Natural killer cell (primary cell): Measurements from ENCODE around the gene FAT4. TPM values are rescaled to one million over a fixed set of nuclear protein-coding genes. Genes with fewer than 3 reads are reported as not detected.

ENCODE experiments used
- ATAC-seq, 3 donors: fragments of 150-1000 bp in 2 of 3; fragments of 200-7000 bp in 1 of 3; cut with Tn5 transposase; 1 replicate in 1 of 3; 2 replicates in 2 of 3; pipeline ENCODE4 v1.10.0; 2021; ENCODE audit warnings: mild to moderate bottlenecking in 2 of 3, moderate library complexity in 2 of 3
- DNase-seq, 2 donors: peaks; one replicate each; pipeline versions ENCODE4 v3.0.0 to v3.0.0-alpha.2; 2013 to 2021; ENCODE audit warnings: mixed read lengths in 1 of 2
- H3K27ac ChIP-seq: one replicate; pipeline ENCODE4 v1.5.1; 2013; ENCODE audit warnings: mild to moderate bottlenecking, low read length
- H3K27me3 ChIP-seq: one replicate; pipeline ENCODE4 v1.6.1; 2013; ENCODE audit warnings: low read length; ENCODE audit not compliant: control insufficient read depth, insufficient read depth
- H3K36me3 ChIP-seq: one replicate; pipeline ENCODE4 v1.6.1; 2013; ENCODE audit warnings: low read length; ENCODE audit not compliant: control insufficient read depth, insufficient read depth
- H3K4me1 ChIP-seq: one replicate; pipeline ENCODE4 v1.6.1; 2013; ENCODE audit warnings: low read length; ENCODE audit not compliant: control insufficient read depth, insufficient read depth
- H3K4me3 ChIP-seq: one replicate; pipeline ENCODE4 v1.5.1; 2013; ENCODE audit warnings: low read length
- H3K9me3 ChIP-seq: one replicate; pipeline ENCODE4 v1.6.1; 2013; ENCODE audit warnings: low read length; ENCODE audit not compliant: control insufficient read depth, insufficient read depth
- H3K27ac Mint-ChIP-seq, 2 donors: one replicate each; pipeline ENCODE4 v1.8.0; 2022; ENCODE audit warnings: mild to moderate bottlenecking in 2 of 2, mixed read lengths in 2 of 2, moderate library complexity in 1 of 2
- H3K27me3 Mint-ChIP-seq, 2 donors: one replicate each; pipeline ENCODE4 v1.8.0; 2022; ENCODE audit warnings: low read depth in 2 of 2, mixed read lengths in 2 of 2
- H3K36me3 Mint-ChIP-seq: one replicate; pipeline ENCODE4 v1.8.0; 2022; ENCODE audit warnings: mixed read lengths
- H3K4me1 Mint-ChIP-seq, 2 donors: one replicate each; pipeline ENCODE4 v1.8.0; 2022; ENCODE audit warnings: mixed read lengths in 2 of 2
- H3K4me3 Mint-ChIP-seq: one replicate; pipeline ENCODE4 v1.8.0; 2022; ENCODE audit warnings: mild to moderate bottlenecking, moderate library complexity, mixed read lengths
- H3K9me3 Mint-ChIP-seq, 2 donors: one replicate each; pipeline ENCODE4 v1.8.0; 2022; ENCODE audit warnings: mixed read lengths in 2 of 2
- CTCF ChIP-seq: fragments of 200-600 bp; IDR thresholded peaks from one replicate; pipeline ENCODE4 v1.8.0; 2022; ENCODE audit warnings: antibody characterized with exemption
- WGBS: methylation state at CpG from one replicate; pipeline ENCODE4 v1.1.7; 2013; ENCODE audit warnings: missing lambda C conversion rate; ENCODE audit not compliant: insufficient coverage; 5-methylcytosine and 5-hydroxymethylcytosine counted together
- intact Hi-C: fragments of 100-400 bp; cut with micrococcal nuclease; formaldehyde crosslinking; loops from one replicate; pipeline ENCODE4 v1.14.2; 2022
- total RNA-seq, 4 donors: library from RNA; stranded (reverse); fragments of 120-200 nt in 1 of 4; gene quantifications; one replicate each; pipeline versions ENCODE4 v1.2.3 to v1.2.4, GENCODE V29; 2013 to 2022

The FAT4 gene
- total RNA-seq, 3 donors from 2014 or later (not counting 1 experiment from before 2014, with no cell fraction given): 4.5 to 8.0 (median 5.1) TPM

DNA sequence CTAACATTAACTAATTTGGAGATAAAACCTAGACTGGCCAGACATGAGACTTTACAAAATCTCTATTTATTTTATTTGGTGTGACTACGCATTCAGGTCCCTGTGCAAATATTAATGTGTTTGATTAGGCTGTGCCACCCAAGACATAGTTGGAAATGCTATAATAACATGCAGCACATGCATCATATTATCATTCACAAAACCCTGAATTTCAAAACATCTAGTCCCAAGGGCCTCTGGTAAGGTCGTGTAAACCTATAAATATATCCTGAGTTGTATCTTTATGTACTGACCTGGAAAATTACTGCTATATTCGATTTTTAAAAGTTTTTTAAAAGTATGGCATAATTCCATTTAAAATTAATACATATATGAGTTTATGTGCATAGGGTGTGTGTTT lies 47.1 kb upstream of the FAT4 start:
- no peaks in the 10 kb centered on the region for H3K36me3 ChIP-seq
- no peaks in the 10 kb centered on the region for H3K27me3 ChIP-seq
- Mint-ChIP-seq H3K27ac (no peak overlapping the region), H3K4me1 (no peaks in the 10 kb centered on the region), H3K9me3 (peaks cover 0 to 2% of the 10 kb centered on the region in 2 donors), H3K27me3 (no peaks in the 10 kb centered on the region), H3K4me3 (no peak overlapping the region), H3K36me3 (no peaks in the 10 kb centered on the region)
- H3K4me3 ChIP-seq: no peak overlapping the region
- no peak for DNase-seq
- no CpG with 5 or more reads among the region's 3 CpGs for WGBS
- ATAC-seq: no peak
- no peak overlapping the region for H3K27ac ChIP-seq
- no peaks in the 10 kb centered on the region for H3K9me3 ChIP-seq
- no peak for TF ChIP-seq CTCF
- H3K4me1 ChIP-seq: no peaks in the 10 kb centered on the region
- intact Hi-C loops: no loop called here

GRCh38 chr4:125268068-125268755 lies 46.5 kb upstream of the FAT4 start:
- Histone ChIP-seq H3K27me3 (no peaks in the 10 kb centered on the region), H3K36me3 (no peaks in the 10 kb centered on the region), H3K27ac (no peak overlapping the region), H3K9me3 (no peaks in the 10 kb centered on the region), H3K4me1 (no peaks in the 10 kb centered on the region), H3K4me3 (no peak overlapping the region)
- no peak for DNase-seq
- Mint-ChIP-seq H3K27me3 (no peaks in the 10 kb centered on the region), H3K4me3 (no peak overlapping the region), H3K27ac (no peak overlapping the region), H3K4me1 (no peaks in the 10 kb centered on the region), H3K9me3 (peaks cover 0 to 2% of the 10 kb centered on the region in 2 donors), H3K36me3 (no peaks in the 10 kb centered on the region)
- intact Hi-C loops: no loop called here
- no peak for ATAC-seq
- WGBS: 91% methylated on average over 4 of the region's 5 CpGs
- TF ChIP-seq CTCF: no peak

- Mint-ChIP-seq H3K4me1 (no peaks in the 10 kb centered on the region), H3K36me3 (no peaks in the 10 kb centered on the region), H3K27me3 (no peaks in the 10 kb centered on the region), H3K27ac (no peak overlapping the region), H3K9me3 (no peaks in the 10 kb centered on the region), H3K4me3 (no peak overlapping the region)
- no peak overlapping the region for H3K27ac ChIP-seq
- no peak for TF ChIP-seq CTCF
- H3K9me3 ChIP-seq: no peaks in the 10 kb centered on the region
- DNase-seq (no peak), ATAC-seq (no peak)
- no peaks in the 10 kb centered on the region for H3K36me3 ChIP-seq
- H3K4me3 ChIP-seq: no peak overlapping the region
- 60% methylated on average over 1 of the region's 1 CpG for WGBS
- H3K27me3 ChIP-seq: no peaks in the 10 kb centered on the region
- no peaks in the 10 kb centered on the region for H3K4me1 ChIP-seq
- intact Hi-C loops: no loop called here
Observed at GRCh38 chr4:125276811-125277210, 37.9 kb upstream of the FAT4 start.

DNA sequence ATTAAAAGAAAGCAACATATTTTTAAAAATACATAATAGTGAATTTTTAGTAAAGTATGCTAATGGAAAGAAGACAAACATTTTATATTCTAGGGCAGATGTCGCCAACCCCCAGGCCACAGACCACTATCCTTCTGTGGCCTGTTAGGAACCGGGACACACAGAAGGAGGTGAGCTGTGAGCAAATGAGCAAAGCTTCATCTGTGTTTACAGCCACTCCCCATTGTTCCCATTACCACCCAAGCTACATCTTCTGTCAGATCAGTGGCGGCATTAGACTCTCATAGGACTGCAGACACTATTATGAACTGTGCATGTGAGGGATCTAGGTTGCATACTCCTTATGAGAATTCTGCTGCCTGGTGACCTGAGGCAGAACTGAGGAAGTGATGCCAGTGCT lies 37.0 kb upstream of the FAT4 start:
- 85% methylated on average over 3 of the region's 3 CpGs for WGBS
- no peak for TF ChIP-seq CTCF
- H3K9me3 Mint-ChIP-seq: no peaks in the 10 kb centered on the region

More for the DNA sequence above, 37.0 kb upstream of the FAT4 start:
- Histone ChIP-seq H3K4me3 (no peak overlapping the region), H3K27ac (no peak overlapping the region), H3K36me3 (no peaks in the 10 kb centered on the region), H3K4me1 (no peaks in the 10 kb centered on the region), H3K9me3 (no peaks in the 10 kb centered on the region), H3K27me3 (no peaks in the 10 kb centered on the region)
- no peak for DNase-seq
- Mint-ChIP-seq H3K27ac (no peak overlapping the region), H3K4me3 (no peak overlapping the region), H3K36me3 (no peaks in the 10 kb centered on the region), H3K27me3 (no peaks in the 10 kb centered on the region), H3K4me1 (no peaks in the 10 kb centered on the region)
- ATAC-seq: no peak
- intact Hi-C loops: no loop called here
